Esophagus muscularis mucosa (tissue), 4 donors: ENCODE data around the gene PDE1C. TPM values are rescaled to one million over a fixed set of nuclear protein-coding genes. Genes with fewer than 3 reads are reported as not detected.
A peak's percentile ranks its signal among the peaks of the same experiment; 100 is the strongest.

Experiments
- DNase-seq: peaks from one replicate; pipeline ENCODE4 v3.0.0-alpha.2; 2017; ENCODE audit errors: extremely low spot score
- H3K27ac ChIP-seq, 4 donors: fragments of 200-600 bp; sonication (generic); replicated peaks in 1 of 4; 1 replicate in 3 of 4; 2 replicates in 1 of 4; pipeline ENCODE4 v1.5.1; 2016 to 2019; ENCODE audit warnings: mild to moderate bottlenecking in 1 of 4
- H3K27me3 ChIP-seq, 4 donors: fragments of 200-600 bp; sonication (generic); one replicate each; pipeline versions ENCODE4 v1.5.1 to v1.6.0; 2016 to 2019
- H3K36me3 ChIP-seq, 4 donors: fragments of 200-600 bp; sonication (generic); one replicate each; pipeline ENCODE4 v1.5.1; 2016 to 2019
- H3K4me1 ChIP-seq, 4 donors: fragments of 200-600 bp; sonication (generic); one replicate each; pipeline ENCODE4 v1.5.1; 2016 to 2019
- H3K4me3 ChIP-seq, 4 donors: fragments of 200-600 bp; sonication (generic); 1 replicate in 2 of 4; 2 replicates in 2 of 4; pipeline ENCODE4 v1.5.1; 2016 to 2019; ENCODE audit warnings: mild to moderate bottlenecking in 4 of 4, moderate library complexity in 1 of 4
- H3K9me3 ChIP-seq, 4 donors: fragments of 200-600 bp; sonication (generic); 1 replicate in 3 of 4; 2 replicates in 1 of 4; pipeline ENCODE4 v1.5.1; 2016 to 2019
- EP300 ChIP-seq: sonication (generic); formaldehyde crosslinking; IDR thresholded peaks from one replicate; pipeline ENCODE4 v1.6.1; 2017; ENCODE audit warnings: antibody characterized with exemption
- POLR2A ChIP-seq: fragments of 450-650 bp; IDR thresholded peaks from one replicate; pipeline ENCODE4 v1.6.1; 2017; ENCODE audit warnings: antibody characterized with exemption, moderate library complexity, mild to moderate bottlenecking, low read depth
- POLR2AphosphoS5 ChIP-seq, 2 donors: sonication (generic); formaldehyde crosslinking; IDR thresholded peaks; one replicate each; pipeline ENCODE4 v1.6.1; 2017; ENCODE audit warnings: antibody characterized with exemption in 2 of 2
- WGBS: methylation state at CpG from one replicate; pipeline ENCODE4 v1.1.5; 2018; 5-methylcytosine and 5-hydroxymethylcytosine counted together
- intact Hi-C: fragments of 100-400 bp; cut with DNase I; formaldehyde crosslinking; loops from one replicate; pipeline ENCODE4 v1.15.1; 2023
- total RNA-seq, 4 donors: library from RNA; depleted of rRNA; stranded (reverse); fragments of >200 nt; gene quantifications; one replicate each; pipeline versions ENCODE4 v1.1.0 to v1.2.1, GENCODE V29; 2016
- TF ChIP-seq, protein P1 (sequence below), 3 experiments: fragments of 200-600 bp in 2 of 3; fragments of 450-650 bp in 1 of 3; sonication (generic) in 2 of 3; IDR thresholded peaks; one replicate each; pipeline ENCODE4 v1.5.1; 2017 to 2019; ENCODE audit warnings: antibody characterized with exemption in 3 of 3, mild to moderate bottlenecking in 2 of 3, moderate library complexity in 1 of 3

PDE1C gene
- total RNA-seq, 4 donors from 2014 or later = 13.3 to 25.5 (median 17.3) TPM

- Histone ChIP-seq H3K36me3 (peaks cover 0 to 4% (median 0%) of the 10 kb centered on the region in 4 donors), H3K27me3 (no peaks in the 10 kb centered on the region), H3K4me1 (no peaks in the 10 kb centered on the region), H3K27ac (no peak overlapping the region), H3K9me3 (no peaks in the 10 kb centered on the region), H3K4me3 (no peak overlapping the region)
- no peak for DNase-seq
- no peak for TF ChIP-seq EP300
- intact Hi-C loops = loop anchor here (10.0 kb wide), 1 partner anchor 597 kb away; no protein-coding TSS in a partner anchor
Measured at GRCh38 chr7:31747553-31747952, 322.7 kb downstream of the PDE1C start.

- Histone ChIP-seq H3K9me3 (no peaks in the 10 kb centered on the region), H3K4me1 (no peaks in the 10 kb centered on the region), H3K4me3 (no peak overlapping the region), H3K27me3 (no peaks in the 10 kb centered on the region), H3K36me3 (peaks cover 0 to 4% (median 0%) of the 10 kb centered on the region in 4 donors), H3K27ac (no peak overlapping the region)
- DNase-seq = no peak
- WGBS = 2% methylated on average over 4 of the region's 4 CpGs
- TF ChIP-seq, protein P1, sequence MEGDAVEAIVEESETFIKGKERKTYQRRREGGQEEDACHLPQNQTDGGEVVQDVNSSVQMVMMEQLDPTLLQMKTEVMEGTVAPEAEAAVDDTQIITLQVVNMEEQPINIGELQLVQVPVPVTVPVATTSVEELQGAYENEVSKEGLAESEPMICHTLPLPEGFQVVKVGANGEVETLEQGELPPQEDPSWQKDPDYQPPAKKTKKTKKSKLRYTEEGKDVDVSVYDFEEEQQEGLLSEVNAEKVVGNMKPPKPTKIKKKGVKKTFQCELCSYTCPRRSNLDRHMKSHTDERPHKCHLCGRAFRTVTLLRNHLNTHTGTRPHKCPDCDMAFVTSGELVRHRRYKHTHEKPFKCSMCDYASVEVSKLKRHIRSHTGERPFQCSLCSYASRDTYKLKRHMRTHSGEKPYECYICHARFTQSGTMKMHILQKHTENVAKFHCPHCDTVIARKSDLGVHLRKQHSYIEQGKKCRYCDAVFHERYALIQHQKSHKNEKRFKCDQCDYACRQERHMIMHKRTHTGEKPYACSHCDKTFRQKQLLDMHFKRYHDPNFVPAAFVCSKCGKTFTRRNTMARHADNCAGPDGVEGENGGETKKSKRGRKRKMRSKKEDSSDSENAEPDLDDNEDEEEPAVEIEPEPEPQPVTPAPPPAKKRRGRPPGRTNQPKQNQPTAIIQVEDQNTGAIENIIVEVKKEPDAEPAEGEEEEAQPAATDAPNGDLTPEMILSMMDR (IDR thresholded peaks at IDR 0.05) = peak; percentile 84 to 93 (median 87)
- TF ChIP-seq EP300 = no peak
- intact Hi-C loops = loop anchor here (10.0 kb wide), 1 partner anchor 600 kb away; no protein-coding TSS in a partner anchor
Measured at GRCh38 chr7:31744294-31744874, 325.8 kb downstream of the PDE1C start.

DNA sequence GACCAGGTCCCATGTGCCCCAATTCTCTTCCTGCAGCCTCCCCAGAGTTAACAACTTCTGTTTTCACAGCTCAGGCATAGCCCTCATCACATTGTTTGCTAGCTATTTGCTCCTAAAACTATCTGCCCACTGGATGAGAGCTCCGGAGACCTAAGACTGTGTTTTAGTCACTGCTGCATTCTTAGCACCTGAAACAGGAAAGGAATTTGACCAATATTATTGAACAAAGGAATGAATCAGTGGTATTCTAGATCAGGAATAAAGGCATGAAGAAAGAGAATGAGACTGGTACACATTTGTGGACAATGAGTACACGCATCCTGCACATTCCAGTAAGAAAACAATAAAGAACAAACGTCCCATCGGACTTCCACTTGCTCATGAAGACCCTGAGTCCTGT, 328.4 kb downstream of the PDE1C start:
- Histone ChIP-seq H3K27me3 (no peaks in the 10 kb centered on the region), H3K36me3 (peaks cover 0 to 4% (median 0%) of the 10 kb centered on the region in 4 donors), H3K27ac (no peak overlapping the region), H3K4me1 (no peaks in the 10 kb centered on the region), H3K9me3 (no peaks in the 10 kb centered on the region), H3K4me3 (no peak overlapping the region)
- intact Hi-C loops = loop anchor here (10.0 kb wide), 1 partner anchor 603 kb away; no protein-coding TSS in a partner anchor
- DNase-seq = no peak
- TF ChIP-seq, protein P1 (IDR thresholded peaks at IDR 0.05) = no peak
- TF ChIP-seq POLR2A (no peak), EP300 (no peak), POLR2AphosphoS5 (IDR thresholded peaks at IDR 0.05) (no peak)
- 65% methylated on average over 4 of the region's 4 CpGs for WGBS

DNA sequence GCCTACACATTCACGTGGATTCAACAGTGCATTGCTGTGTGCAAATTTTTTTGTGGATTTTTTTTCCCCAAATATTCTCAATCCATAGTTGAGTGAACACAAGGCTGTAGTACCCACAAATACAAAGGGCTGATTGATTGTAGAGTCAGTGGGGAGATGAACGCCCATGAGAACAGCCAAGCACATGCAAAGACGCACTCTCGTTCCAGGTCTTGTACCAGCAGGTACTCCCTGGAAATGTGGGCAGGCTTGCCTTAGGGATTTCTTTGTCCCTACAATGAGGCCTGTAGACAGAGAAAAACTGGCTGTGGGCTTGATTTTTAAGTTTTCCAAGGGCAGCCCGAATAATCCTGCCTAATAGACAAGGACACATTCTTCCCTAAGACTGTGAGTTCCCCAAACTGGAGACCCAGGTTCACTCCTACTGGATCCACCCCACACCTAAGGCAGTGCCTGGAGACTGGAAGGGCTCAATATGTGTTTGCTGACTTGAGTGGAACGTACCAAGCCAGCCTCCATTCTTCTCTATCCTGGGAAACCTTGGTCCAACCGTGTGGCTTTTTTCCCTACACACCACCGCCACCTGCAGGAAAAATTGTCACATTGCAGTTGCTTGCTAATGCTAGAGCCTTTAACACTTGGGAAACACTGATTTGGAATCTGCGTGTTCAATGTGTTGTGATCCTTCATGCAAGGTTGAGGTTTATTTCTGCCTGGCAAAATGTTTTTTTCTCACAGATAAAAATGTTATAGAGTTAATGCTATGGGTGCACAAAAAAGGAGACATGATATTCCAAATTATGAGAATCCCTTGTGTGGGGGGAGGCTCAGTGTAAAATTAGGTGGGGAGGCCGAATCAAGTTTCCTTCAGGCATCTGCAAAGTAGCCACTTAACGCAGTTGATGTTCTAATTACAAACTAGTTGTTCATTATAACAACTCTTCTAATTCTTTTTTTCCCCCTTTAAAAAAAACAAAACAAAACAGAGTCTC, 333.9 kb downstream of the PDE1C start:
- no peak overlapping the region for H3K27ac ChIP-seq

More for the DNA sequence above, 333.9 kb downstream of the PDE1C start:
- intact Hi-C loops = loop anchor here (1.0 to 10.0 kb wide), 2 partner anchors 291 to 602 kb away; no protein-coding TSS in a partner anchor
- Histone ChIP-seq H3K27me3 (no peaks in the 10 kb centered on the region), H3K9me3 (no peaks in the 10 kb centered on the region), H3K4me3 (no peak overlapping the region), H3K36me3 (no peaks in the 10 kb centered on the region), H3K4me1 (no peaks in the 10 kb centered on the region)
- DNase-seq = no peak
- TF ChIP-seq POLR2A = no peak
- TF ChIP-seq, protein P1 (IDR thresholded peaks at IDR 0.05) = peak; percentile 77 to 90 (median 79)
- WGBS = 55% methylated on average over 11 of the region's 11 CpGs
